Measurements from ENCODE around the gene STK36.
A peak's percentile ranks its signal among the peaks of the same experiment; 100 is the strongest.

Gene STK36

DNA sequence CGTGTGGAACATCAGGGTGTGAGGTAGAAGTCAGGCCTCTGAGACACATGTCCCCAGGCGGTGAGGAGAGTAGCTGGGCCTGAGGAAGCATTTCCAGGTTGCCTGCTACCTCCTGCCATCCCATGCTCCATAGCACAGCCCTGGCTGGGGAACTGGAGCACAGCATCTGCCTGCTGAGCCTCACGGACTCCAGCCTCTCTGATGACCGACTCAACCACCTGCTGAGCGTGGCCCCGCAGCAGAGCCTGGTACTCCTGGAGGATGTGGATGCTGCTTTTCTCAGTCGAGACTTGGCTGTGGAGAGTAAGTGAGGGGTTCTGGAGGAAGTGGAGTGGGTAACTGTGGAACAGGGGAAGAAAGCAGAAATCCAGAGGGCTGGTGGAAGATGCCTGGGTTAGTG, 9.5 kb upstream of the STK36 start:
- DNase-seq (ENCODE audit: insufficient read length, low spot score) (no peak), FAIRE-seq (no peak)

- no peak for FAIRE-seq
These were observed 9.1 kb upstream of the STK36 start for GRCh38 chr2:218662827-218663226.

GRCh38 chr2:218663901-218664300, 8.0 kb upstream of the STK36 start:
- FAIRE-seq (no peak), DNase-seq (ENCODE audit: insufficient read length, low spot score) (no peak)

More at GRCh38 chr2:218662827-218663226, 9.1 kb upstream of the STK36 start:
- no peak for DNase-seq (ENCODE audit: insufficient read length, low spot score)

- no peak for FAIRE-seq
These were observed 7.2 kb upstream of the STK36 start for GRCh38 chr2:218664653-218665052.

DNA sequence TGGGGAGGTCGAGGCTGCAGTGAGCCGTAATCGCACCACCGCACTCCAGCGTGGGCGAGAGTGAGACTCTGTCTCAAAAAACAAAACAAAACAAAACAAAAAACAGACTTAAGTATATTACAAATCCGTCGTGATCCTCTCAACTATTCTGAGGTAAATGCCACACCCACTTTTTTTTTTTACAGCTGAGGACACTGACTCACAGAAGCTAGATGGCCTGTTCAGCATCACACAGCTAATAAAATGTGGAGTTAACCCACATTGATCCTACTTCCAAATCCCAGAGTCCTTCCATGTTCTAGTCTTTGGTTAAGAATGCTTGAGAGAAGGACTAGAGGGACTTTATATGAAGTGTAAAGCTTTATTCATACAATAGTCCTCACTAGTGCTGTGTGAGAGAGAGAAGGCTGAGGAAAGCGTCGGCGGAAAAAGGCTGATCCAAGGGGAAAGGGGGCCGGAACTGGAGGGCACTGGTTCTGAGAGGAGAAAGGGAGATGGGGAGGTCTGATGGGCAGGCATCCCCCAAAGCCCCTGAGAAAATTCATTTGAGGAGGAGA, 711 bp upstream of the STK36 start:
- peak; percentile 19 for DNase-seq (ENCODE audit: insufficient read length, low spot score)
- FAIRE-seq = peak; percentile 31

More at GRCh38 chr2:218664653-218665052, 7.2 kb upstream of the STK36 start:
- no peak for DNase-seq (ENCODE audit: insufficient read length, low spot score)

- no peak for FAIRE-seq
- DNase-seq (ENCODE audit: insufficient read length, low spot score) = no peak
These were observed 7.2 kb downstream of the STK36 start for GRCh38 chr2:218679119-218679518.

- FAIRE-seq (no peak), DNase-seq (ENCODE audit: insufficient read length, low spot score) (no peak)
These were observed 8.2 kb downstream of the STK36 start for GRCh38 chr2:218680061-218680460.

GRCh38 chr2:218687400-218688060, 15.6 kb downstream of the STK36 start:
- peak; percentile 75 for DNase-seq (ENCODE audit: insufficient read length, low spot score)
- peak; percentile 66 for FAIRE-seq

GRCh38 chr2:218691234-218691633, 19.3 kb downstream of the STK36 start:
- no peak for FAIRE-seq
- DNase-seq (ENCODE audit: insufficient read length, low spot score) = no peak

DNA sequence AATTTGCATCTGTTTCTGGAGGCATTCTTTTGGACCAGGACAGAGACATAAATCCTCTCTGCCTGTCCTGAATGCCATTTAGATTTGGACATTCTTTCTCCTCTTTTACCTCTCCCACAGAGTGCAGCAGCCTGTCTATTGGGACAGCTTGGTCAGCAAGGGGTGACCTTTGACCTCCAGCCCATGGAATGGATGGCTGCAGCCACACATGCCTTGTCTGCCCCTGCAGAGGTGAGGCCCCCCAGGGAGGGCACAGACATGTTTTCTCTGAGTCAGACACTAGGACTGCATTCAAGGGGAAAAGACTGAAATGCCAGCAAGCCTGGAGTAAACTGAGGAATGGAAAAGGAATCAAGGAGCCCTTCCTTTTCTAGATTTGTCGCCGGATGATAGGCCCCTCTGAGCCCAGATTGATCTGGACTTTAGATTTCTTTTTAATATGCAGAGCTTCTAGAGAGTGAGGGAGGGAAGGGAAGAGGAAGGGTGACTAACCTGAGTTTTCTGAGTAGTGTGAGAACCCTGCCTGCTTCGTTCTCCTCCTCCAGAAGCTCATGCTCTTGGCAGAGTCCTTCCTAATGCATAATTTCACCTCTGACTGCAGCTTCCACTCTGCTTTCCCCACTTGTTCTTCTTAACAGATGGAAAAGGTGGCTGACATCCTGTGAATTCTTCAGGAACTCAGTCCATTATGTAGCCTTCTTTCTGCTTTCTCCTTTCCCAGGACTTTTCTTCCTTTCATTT, 22.7 kb downstream of the STK36 start:
- FAIRE-seq (no peak), DNase-seq (ENCODE audit: insufficient read length, low spot score) (no peak)

DNA sequence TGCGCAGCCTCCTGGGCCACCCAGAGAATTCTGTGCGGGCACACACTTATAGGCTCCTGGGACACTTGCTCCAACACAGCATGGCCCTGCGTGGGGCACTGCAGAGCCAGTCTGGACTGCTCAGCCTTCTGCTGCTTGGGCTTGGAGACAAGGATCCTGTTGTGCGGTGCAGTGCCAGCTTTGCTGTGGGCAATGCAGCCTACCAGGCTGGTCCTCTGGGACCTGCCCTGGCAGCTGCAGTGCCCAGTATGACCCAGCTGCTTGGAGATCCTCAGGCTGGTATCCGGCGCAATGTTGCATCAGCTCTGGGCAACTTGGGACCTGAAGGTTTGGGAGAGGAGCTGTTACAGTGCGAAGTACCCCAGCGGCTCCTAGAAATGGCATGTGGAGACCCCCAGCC, 27.0 kb downstream of the STK36 start:
- FAIRE-seq (no peak), DNase-seq (ENCODE audit: insufficient read length, low spot score) (no peak)

DNA sequence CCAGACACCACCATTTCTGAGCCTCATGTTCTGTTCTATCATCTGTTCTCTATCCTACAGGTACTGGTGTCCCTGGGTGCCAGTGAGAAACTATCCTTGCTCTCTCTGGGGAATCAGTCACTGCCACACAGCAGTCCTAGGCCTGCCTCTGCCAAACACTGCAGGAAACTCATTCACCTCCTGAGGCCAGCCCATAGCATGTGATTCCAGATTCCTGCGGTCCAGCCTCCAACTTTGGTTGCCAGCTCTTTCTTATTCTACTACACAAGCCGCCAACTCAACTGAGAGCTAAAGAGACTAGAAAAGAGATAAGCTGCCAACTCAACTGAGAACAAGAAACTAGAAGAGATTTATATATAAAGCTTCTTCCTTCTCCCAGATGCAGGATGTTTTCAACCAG, 29.9 kb downstream of the STK36 start:
- FAIRE-seq = no peak
- DNase-seq (ENCODE audit: insufficient read length, low spot score) = no peak

GRCh38 chr2:218703341-218703740, 31.5 kb downstream of the STK36 start:
- no peak for FAIRE-seq

DNA sequence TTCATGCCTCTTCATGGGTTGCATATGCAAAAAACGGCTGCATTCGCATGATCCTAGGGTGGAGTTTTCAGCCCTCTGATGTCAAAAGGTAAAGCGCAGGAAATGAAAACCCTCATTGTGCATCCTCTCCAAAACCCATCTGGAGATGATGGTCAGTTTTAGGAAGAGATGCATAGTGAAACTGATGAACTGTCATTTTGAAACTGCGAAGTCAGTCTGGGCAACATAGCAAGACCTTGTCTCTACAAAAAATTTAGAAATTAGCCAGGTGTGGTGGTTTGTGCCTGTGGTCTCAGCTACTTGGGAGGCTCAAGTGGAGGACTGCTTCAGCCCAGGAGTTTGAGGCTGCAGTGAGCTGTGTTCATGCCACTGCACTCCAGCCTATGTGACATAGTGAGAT, 36.2 kb downstream of the STK36 start:
- DNase-seq (ENCODE audit: insufficient read length, low spot score) (no peak), FAIRE-seq (no peak)

More at GRCh38 chr2:218703341-218703740, 31.5 kb downstream of the STK36 start:
- no peak for DNase-seq (ENCODE audit: insufficient read length, low spot score)

GRCh38 chr2:218709908-218710307, 38.0 kb downstream of the STK36 start:
- no peak for DNase-seq (ENCODE audit: insufficient read length, low spot score)
- FAIRE-seq = no peak

DNA sequence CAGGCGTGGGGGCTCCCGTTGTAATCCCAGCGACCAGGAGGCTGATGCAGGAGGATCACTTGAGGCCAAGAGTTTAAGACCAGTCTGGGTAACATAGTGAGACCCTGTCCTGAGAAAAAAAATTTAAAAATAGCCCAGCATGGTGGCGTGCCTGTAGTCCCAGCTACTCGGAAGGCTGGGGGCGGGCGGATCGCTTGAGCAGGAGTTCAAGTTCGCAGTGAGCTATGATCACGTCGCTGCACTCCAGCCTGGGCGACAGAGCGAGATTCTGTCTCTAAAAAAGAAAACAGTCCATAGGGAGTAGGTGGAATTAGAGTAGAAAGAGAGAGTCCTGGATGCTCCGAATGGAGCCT, 38.4 kb downstream of the STK36 start:
- no peak for FAIRE-seq
- no peak for DNase-seq (ENCODE audit: insufficient read length, low spot score)

GRCh38 chr2:218710687-218711549, 39.0 kb downstream of the STK36 start, which contains the start of gene TTLL4:
Gene TTLL4 (plus strand): TSS chr2:218710835. CDS start chr2:218737677, 26,842 bp downstream.
- FAIRE-seq (peak; percentile 36), DNase-seq (ENCODE audit: insufficient read length, low spot score) (peak; percentile 98)

DNA sequence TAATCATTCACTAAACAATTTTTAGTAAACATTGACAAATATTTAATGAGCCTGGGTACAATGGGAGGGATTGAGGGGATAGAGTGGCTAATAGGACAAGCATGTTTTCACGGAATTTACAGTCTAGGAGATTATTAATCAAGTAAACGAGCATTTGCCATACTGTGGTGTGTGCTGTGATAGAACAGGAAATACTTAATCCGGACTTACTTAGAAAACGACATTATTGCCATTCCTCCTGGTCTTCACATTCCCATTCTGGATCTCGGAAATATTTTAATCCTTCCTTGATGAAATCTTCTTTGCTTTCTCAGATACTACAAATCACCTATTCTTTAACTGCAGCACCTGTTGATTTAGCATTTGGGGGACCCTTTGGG, 39.7 kb downstream of the STK36 start:
- DNase-seq (ENCODE audit: insufficient read length, low spot score) (no peak), FAIRE-seq (no peak)

- FAIRE-seq = no peak
- DNase-seq (ENCODE audit: insufficient read length, low spot score) = no peak
These were observed 42.0 kb downstream of the STK36 start for GRCh38 chr2:218713922-218714321.

DNA sequence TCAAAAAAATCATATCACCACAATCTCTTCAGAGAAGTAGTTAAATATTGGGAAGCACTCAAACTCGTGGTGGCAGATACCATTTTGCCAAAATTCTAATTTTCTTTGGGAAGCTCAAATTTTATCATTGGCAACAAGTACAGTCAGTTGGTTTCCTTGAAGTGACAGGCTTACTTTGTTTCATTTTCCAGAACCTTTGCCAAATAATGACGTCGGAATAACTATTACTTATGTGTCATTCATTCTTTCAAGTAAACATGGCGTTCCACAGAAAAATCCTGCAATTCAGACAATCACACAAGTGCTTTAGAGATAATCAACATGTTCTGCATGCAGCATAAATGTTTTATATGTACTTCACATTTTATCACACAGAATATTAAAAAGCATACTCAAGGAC, 44.2 kb downstream of the STK36 start:
- FAIRE-seq = no peak

GRCh38 chr2:218717262-218717661, 45.4 kb downstream of the STK36 start:
- no peak for FAIRE-seq
- DNase-seq (ENCODE audit: insufficient read length, low spot score) = peak; percentile 38

More for the DNA sequence above, 44.2 kb downstream of the STK36 start:
- no peak for DNase-seq (ENCODE audit: insufficient read length, low spot score)

Measured in HTR-8/SVneo (cell line).